Activated CD4-positive, CD25-positive, alpha-beta regulatory T cell (primary cell): ENCODE measurements around the gene ADAMTS15.

Experiments used
- DNase-seq, 4 experiments: peaks; one replicate each; lab custom pipeline; 2025; lab: John Stamatoyannopoulos, UW

Gene ADAMTS15

GRCh38 chr11:130416906-130417305 is 31.5 kb upstream of the ADAMTS15 start:
- no peak for DNase-seq

- no peak for DNase-seq
Observed at GRCh38 chr11:130418210-130418609, 30.2 kb upstream of the ADAMTS15 start.

GRCh38 chr11:130418756-130419155 is 29.7 kb upstream of the ADAMTS15 start:
- no peak for DNase-seq

- no peak for DNase-seq
Observed at GRCh38 chr11:130420478-130421198, 27.8 kb upstream of the ADAMTS15 start.

- DNase-seq, result no peak
Observed at GRCh38 chr11:130421199-130421585, 27.3 kb upstream of the ADAMTS15 start.

- DNase-seq, result no peak
Observed at GRCh38 chr11:130421697-130422096, 26.7 kb upstream of the ADAMTS15 start.

- no peak for DNase-seq
Observed at GRCh38 chr11:130422251-130422995, 26.0 kb upstream of the ADAMTS15 start.

GRCh38 chr11:130423541-130424142 is 24.8 kb upstream of the ADAMTS15 start:
- no peak for DNase-seq

- DNase-seq, result no peak
Observed at GRCh38 chr11:130424613-130425140, 23.8 kb upstream of the ADAMTS15 start.

GRCh38 chr11:130425156-130425555 is 23.3 kb upstream of the ADAMTS15 start:
- DNase-seq, result no peak

GRCh38 chr11:130426223-130426836 is 22.1 kb upstream of the ADAMTS15 start:
- DNase-seq, result no peak

GRCh38 chr11:130426837-130427341 is 21.6 kb upstream of the ADAMTS15 start:
- no peak for DNase-seq

GRCh38 chr11:130427581-130428315 is 20.7 kb upstream of the ADAMTS15 start:
- DNase-seq, result no peak

- DNase-seq, result no peak
Observed at GRCh38 chr11:130428316-130429119, 19.9 kb upstream of the ADAMTS15 start, which contains the start of gene ADAMTS8. Gene ADAMTS8 (minus strand): TSS chr11:130428609. CDS start chr11:130428286, 323 bp downstream.

GRCh38 chr11:130429120-130429681 is 19.2 kb upstream of the ADAMTS15 start:
- no peak for DNase-seq

- DNase-seq, result no peak
Observed at GRCh38 chr11:130429983-130430382, 18.5 kb upstream of the ADAMTS15 start.

- peak in 3 of 4 experiments; percentile 13 to 46 (median 14) for DNase-seq
Observed at GRCh38 chr11:130431331-130431773, 17.1 kb upstream of the ADAMTS15 start.

- no peak for DNase-seq
Observed at GRCh38 chr11:130431801-130432200, 16.6 kb upstream of the ADAMTS15 start.

GRCh38 chr11:130433357-130433756 is 15.1 kb upstream of the ADAMTS15 start:
- DNase-seq, result no peak
